MG63 (cell line): ENCODE data around the gene TBC1D26. TPM values are rescaled to one million over a fixed set of nuclear protein-coding genes. Genes with fewer than 3 reads are reported as not detected.
"Not testable (repeated sequence)": the region's sequence is repeated elsewhere in the genome, so short reads cannot be mapped to it uniquely, and the experiment has no call there.

Source experiments
- DNase-seq: peaks from one replicate; pipeline ENCODE4 v3.0.0-alpha.2; 2020
- H3K27me3 ChIP-seq: fragments of 250-450 bp; sonication (Bioruptor Pico); 2 replicates; pipeline ENCODE4 v1.5.1; 2020; ENCODE audit warnings: mild to moderate bottlenecking, moderate library complexity
- H3K36me3 ChIP-seq: fragments of 250-450 bp; sonication (Bioruptor Pico); 2 replicates; pipeline ENCODE4 v1.5.1; 2020; ENCODE audit warnings: mild to moderate bottlenecking, moderate library complexity
- H3K4me3 ChIP-seq: fragments of 250-450 bp; sonication (Bioruptor Pico); 2 replicates; pipeline ENCODE4 v1.5.1; 2020; ENCODE audit warnings: mild to moderate bottlenecking, moderate library complexity
- H3K9me3 ChIP-seq: fragments of 250-450 bp; sonication (Bioruptor Pico); 2 replicates; pipeline ENCODE4 v1.5.1; 2020; ENCODE audit warnings: mild to moderate bottlenecking, moderate library complexity
- total RNA-seq: library from RNA; depleted of rRNA; stranded (reverse); fragments of >200 nt; shearing (Covaris generic); gene quantifications from 2 replicates; pipeline ENCODE4 v1.2.3, GENCODE V29; 2014; ENCODE audit warnings: low replicate concordance; rRNA removed

The TBC1D26 gene
- total RNA-seq, 1 experiment from 2014 or later: not detected

DNA sequence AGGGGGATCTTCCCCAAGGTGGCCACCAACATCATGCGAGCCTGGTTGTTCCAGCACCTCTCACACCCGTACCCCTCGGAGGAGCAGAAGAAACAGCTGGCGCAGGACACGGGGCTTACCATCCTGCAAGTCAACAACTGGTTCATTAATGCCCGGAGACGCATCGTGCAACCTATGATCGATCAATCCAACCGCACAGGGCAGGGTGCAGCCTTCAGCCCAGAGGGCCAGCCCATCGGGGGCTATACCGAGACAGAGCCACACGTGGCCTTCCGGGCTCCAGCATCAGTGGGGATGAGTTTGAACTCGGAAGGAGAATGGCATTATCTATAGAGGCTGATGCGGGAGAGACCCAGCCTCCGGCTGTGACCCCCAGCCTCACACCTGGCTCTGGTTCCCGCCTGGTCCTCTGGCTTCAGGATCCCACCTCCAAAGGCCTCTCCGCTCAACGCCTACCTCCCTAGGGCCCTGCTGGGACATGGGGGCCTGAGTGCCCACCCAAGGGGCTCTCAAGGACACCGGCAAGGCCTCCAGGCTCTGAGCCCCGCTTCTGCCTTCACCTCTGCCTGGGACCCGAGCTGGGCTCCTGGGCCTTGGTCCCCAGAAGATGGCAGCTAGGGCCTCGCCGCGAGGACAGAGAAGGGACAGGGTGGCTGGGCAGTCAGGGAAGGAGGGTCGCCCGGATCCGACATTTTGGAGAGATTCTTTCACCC lies 55.4 kb downstream of the TBC1D26 start:
- not testable (repeated sequence) for H3K4me3 ChIP-seq, H3K27me3 ChIP-seq, DNase-seq, H3K36me3 ChIP-seq, H3K9me3 ChIP-seq

DNA sequence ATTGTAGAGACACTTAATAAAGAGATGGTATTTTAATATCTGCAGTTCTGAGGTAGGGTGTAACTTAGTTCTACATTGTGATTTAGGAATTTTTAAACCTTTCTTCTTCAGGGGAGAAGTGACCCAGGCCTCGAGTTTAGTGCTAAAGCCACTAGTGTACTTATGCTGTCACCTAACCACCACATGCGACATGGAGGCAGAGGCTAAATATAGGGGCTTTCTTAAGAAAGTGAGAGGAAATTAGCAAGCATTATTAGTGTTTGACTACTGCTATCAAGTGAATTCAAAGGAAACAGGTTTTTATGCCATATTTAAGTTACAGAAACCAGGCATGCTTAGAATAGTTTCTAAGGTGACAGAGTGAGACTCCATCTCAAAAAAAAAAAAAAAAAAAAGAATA lies 56.3 kb downstream of the TBC1D26 start:
- not testable (repeated sequence) for H3K27me3 ChIP-seq

More for the DNA sequence above, 56.3 kb downstream of the TBC1D26 start:
- not testable (repeated sequence) for H3K9me3 ChIP-seq, H3K36me3 ChIP-seq, H3K4me3 ChIP-seq, DNase-seq

Other genes with a start within 250 kb of the TBC1D26 start
- 5.7 and 8.8 TPM in 2 replicates for gene TVP23C, start 168.8 kb upstream of the TBC1D26 start, total RNA-seq
- gene FBXW10B, start 112.6 kb upstream of the TBC1D26 start, total RNA-seq: 0.59 TPM in 1 of 2 replicates, not detected in the other
- gene TRIM16, start 48.0 kb upstream of the TBC1D26 start, total RNA-seq: 13.3 and 32.4 TPM in 2 replicates
- 7.2 and 10.4 TPM in 2 replicates for gene ZNF286A, start 32.5 kb upstream of the TBC1D26 start, total RNA-seq
- gene ADORA2B, start 212.8 kb downstream of the TBC1D26 start, total RNA-seq: 16.0 and 24.5 TPM in 2 replicates